GM19397 (cell line): ENCODE measurements around the gene ADSL.
"Not testable (repeated sequence)": the region's sequence is repeated elsewhere in the genome, so short reads cannot be mapped to it uniquely, and the experiment has no call there.

ENCODE experiments used
- ATAC-seq: cut with Tn5 transposase; IDR thresholded peaks from one replicate; pipeline ENCODE4 v1.9.1; 2021; ENCODE audit warnings: mild to moderate bottlenecking, moderate library complexity; ENCODE audit not compliant: unreplicated experiment

Gene ADSL

DNA sequence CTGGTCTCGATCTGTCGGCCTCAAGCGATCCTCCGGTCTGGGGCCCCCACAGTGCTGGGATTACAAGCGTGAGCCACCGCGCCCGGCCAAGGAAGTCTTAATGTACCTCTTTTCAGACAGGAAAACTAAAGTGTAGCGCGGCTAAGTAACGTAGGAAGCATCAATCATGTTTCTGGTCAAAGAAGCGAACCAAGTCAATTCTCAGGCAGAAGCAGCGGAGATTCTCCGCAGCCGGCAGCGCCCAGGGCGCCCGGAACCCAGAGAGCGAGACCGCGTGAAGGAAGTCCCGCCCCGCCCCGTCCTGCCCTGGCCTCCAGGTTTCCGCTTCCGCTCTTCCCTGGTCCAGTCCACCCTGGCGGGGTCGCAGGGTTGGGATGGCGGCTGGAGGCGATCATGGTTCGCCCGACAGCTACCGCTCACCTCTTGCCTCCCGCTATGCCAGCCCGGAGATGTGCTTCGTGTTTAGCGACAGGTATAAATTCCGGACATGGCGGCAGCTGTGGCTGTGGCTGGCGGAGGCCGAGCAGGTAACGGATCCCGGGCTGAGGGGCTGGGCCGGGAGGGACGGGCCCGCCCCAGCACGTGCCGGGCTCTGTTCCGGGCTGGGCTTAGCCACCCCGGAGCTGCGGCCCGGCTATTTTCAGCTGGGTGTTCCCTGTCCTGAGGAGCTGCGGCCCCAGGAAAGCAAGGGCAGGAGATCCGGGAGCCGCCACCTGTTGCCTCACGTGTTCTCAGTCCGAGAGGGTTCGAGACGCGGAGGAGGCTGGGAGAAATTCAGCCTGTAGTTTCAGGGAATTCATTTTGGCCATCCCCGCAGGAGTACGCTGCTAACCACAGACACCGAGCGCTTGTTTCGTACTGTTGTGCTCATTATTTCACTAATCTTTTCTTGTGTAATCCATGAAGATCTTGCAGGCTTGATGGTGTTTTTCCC is at the start of gene ADSL:
ADSL (plus strand) TSS at position 316 of the 934 bp plus-strand sequence; CDS start at position 375, 59 bp downstream.
- peak; percentile 88 for ATAC-seq

DNA sequence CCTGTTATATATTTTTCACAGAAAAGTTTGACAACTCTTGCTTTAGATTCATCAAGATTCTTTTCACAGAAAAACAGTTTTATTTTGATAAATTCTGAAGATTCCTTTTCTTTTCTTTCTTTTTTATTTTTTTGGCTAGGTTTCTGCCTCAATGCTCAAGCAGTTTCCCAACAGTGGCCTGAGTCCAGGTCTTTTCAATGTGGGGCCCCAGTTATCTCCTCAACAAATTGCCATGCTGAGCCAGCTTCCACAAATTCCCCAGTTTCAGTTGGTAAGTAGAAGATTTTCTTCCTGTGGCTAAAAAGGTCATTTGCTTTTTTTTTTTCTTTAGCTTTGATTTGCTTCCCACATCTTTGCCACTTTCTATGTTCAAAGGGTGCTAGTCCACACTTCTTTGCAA is 46.0 kb upstream of the ADSL start:
- no peak for ATAC-seq

DNA sequence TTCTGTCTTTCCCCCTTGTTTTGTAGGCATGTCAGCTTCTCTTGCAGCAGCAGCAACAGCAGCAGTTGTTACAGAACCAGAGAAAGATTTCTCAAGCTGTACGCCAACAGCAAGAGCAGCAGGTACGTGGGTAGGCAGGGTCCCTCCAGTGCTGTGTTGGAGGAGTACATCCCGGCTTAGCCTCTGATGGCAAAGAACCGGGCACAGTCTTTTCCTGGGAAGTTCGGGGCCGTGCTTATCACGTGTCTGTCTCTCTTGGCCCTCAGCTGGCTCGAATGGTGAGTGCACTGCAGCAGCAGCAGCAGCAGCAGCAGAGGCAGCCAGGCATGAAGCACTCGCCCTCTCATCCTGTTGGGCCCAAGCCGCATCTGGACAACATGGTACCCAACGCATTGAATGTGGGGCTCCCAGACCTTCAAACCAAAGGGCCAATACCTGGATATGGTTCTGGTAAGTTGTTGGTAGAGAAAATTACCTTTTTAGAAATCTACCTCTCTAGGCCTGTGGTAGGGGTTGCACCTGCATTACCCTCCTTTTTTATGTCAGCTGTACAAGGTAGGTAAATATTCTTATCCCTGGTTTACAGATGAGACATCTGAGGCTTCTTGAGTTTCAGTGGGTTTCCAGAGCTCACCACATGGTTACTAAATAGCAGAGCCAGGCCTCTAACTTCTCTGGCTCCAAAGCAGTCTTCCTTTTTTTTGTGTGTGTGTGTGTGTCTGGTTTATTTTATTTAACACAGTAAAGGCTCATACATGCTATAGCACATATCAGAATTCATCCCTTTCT is 45.2 kb upstream of the ADSL start:
- peak; percentile 57 for ATAC-seq

DNA sequence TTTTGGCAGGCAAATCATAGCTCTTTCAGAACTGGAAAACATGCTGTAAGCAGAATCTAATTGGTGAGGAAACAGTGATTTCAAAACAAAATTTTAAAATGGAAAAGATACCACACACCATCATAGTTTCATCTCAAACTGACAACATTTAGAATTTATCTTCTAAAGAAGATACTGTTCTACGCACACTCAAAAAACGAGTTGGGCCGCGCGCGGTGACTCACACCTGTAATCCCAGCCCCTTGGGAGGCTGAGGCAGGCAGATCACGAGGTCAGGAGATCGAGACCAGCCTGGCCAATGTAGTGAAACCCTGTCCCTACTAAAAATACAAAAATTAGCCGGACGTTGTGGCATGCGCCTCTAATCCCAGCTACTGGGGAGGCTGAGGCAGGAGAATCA is 44.2 kb upstream of the ADSL start:
- no peak for ATAC-seq

DNA sequence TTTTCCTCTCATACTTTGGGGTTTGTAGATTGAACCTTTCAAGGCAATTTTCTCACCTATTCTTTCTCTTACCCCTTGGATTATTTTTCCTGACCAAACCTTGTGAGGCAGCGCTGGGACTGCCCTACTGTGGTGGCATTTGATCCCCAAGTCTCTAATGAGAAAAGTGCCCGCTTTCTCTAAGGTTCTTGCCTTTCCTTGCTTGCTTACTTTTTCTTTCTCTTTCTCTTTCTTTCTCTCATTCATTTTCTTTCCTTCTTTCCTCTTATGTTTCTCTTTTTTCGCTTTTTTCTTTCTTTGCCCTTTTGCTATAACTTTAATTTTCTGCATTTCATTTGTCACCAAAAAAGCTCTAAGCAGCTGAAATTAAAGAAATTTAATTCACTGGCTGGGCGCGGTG is 40.7 kb upstream of the ADSL start:
- no peak for ATAC-seq

- ATAC-seq: no peak
These were observed 37.2 kb upstream of the ADSL start for GRCh38 chr22:40308999-40309573.

DNA sequence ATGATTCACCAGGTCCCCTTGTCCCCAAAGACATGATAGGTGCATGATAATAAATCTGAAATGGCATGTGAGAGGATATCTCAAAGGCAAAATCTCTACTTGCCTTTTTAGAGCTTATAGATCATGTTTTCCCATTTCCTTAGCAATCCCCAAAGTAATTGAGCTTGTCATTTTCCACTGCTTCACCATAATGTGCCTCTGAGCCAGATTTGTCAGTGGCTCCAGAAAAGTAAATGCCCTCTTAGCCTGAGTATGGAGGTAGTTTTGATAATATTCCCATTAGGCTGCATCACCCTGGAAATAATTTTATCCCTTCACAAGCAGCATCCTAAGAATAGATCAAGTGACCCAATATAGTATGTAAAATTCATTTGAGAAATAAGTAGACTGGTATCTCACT is 36.7 kb upstream of the ADSL start:
- no peak for ATAC-seq

DNA sequence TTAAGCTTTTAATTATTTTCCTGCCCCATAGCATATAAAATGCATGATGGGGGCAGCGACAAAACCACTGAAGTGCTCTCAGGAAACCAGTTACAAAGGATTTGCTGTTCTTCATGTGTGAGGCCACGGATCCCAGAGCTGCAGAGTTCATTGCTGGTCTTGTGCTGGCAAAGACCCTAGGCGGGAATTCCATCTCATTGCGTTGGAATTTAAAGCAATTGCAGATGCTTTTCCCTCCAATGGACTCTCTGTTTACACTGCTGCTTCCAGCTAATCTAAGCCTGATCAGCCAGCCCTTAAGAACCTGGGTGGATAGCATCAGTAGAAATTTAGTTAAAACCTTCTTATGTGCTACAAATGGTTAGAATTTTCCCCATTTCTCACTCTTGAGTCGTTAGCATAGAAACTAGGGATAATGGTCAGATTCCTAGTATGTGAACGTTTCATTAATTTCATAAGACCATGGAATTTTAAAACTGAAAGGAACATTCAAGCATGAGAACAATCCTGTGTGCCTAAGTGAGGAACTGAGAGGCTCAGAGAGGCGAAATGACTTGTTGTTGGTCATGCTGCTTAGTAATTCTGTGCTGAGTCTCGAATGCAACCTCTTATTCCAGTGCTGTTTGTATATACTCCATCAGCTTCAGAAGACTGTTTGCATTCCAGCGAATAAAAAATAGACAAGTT is 36.1 kb upstream of the ADSL start:
- ATAC-seq: no peak

GRCh38 chr22:40310768-40311120 is 35.6 kb upstream of the ADSL start:
- no peak for ATAC-seq

- not testable (repeated sequence) for ATAC-seq
These were observed 34.7 kb upstream of the ADSL start for GRCh38 chr22:40311646-40312045.

- ATAC-seq: no peak
These were observed 34.2 kb upstream of the ADSL start for GRCh38 chr22:40312050-40312449.

DNA sequence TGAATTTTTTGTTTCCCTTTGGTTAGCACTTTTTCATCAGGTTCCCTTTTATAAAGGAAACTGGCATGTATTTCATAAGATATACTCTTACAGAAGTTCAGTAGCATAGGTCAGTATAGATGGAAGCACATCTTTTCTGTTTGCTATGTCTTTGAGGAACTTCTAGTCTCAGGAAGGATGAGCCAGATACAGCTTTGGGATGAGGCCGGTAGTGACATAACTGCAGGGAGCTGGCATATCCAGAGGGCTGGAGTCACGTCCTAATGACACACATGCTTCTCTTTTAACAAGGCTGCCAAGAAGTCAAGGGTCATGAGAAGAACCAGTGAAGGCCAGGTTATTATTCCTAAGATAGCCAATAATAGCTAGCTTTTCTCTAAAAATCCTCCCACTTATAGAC is 33.3 kb upstream of the ADSL start:
- no peak for ATAC-seq

GRCh38 chr22:40314041-40314440 is 32.3 kb upstream of the ADSL start:
- no peak for ATAC-seq

DNA sequence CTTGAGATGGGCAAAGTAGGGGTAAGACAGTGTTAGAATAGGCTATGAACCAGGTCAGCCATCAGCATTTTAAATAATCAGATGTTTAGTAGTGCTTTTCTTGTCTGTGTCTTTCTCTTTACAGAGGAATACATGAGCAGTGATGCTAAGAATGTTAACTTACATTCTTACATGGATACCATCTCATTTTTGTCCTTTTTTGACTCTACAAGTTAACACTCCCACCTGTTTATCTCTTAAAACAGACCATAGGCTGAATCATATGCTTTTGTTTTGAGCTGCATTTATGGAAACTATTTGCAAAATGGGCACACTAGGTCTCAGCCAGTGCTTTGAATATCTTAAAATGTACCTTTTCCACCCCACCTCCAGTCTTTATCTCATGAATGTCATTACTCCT is 25.6 kb upstream of the ADSL start:
- ATAC-seq: no peak

GRCh38 chr22:40322021-40322420 is 24.3 kb upstream of the ADSL start:
- no peak for ATAC-seq

DNA sequence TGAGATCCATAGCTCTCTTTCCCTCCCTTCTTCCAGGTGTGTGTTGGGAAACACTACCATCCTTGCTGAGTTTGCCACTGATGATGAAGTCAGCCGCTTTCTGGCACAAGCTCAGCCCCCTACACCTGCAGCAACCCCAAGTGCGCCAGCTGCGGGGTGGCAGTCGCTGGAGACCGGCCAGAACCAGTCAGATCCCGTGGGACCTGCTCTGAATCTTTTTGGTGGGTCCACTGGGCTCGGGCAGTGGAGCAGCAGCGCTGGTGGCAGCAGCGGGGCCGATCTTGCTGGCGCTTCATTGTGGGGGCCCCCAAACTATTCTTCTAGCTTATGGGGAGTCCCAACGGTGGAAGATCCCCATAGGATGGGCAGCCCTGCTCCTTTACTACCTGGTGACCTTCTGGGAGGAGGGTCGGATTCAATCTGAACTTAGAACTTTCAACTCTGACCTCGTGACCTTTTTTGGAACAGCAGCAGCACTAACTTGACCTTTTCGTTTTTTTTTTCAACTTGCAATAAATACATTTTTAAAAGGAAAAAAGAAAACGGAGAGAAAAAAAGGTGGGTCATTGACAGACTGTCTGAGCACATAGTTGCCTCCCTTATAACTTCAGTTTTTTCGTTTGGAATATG is 23.4 kb upstream of the ADSL start:
- no peak for ATAC-seq

DNA sequence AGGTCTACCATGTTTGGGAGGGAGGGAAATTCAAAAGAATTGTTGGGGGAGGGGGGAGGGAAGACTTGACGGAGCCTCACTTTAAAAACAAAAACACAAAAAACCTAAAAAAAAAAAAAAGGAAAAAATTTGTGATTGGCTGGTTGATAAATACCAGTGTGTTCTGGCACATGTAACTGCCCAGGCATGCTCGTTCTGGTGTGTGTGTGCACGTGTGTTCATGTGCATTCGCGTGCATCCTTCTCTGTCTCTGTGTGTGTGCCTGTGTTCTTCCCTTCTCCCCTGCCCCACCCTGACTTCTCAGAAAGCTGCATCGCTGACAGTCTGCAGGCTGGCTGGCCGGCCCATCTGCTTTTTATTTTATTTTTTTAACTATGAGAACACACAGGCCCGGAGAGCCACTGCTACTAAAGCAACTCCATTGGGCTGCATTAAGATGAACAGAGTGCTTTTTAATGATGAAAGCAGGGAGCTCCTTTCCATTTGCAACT is 22.6 kb upstream of the ADSL start:
- no peak for ATAC-seq

GRCh38 chr22:40324468-40325305 is 21.6 kb upstream of the ADSL start:
- no peak for ATAC-seq

DNA sequence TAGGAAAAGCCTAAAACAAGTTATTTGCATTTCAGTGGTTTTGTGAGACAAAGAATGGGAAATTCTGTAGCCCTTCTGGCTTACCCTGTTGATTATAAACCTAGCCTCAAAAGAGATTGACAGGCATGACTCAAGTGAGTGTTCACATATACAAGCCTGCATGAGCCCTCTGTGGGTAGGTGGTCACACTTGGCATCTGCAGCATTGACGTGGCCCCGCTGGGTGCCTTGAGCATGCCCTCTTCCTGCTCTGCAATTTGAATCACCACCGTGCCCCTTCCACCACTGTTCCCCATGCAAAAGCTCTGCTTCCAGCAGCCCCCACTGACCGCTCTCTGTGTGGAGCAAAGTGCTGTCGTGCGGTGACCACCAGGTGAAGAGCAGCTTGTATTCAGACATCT is 21.0 kb upstream of the ADSL start:
- ATAC-seq: no peak
